Right renal pelvis (tissue), 4 donors: ENCODE data around the gene NIFK. TPM values are rescaled to one million over a fixed set of nuclear protein-coding genes. Genes with fewer than 3 reads are reported as not detected.
A peak's percentile ranks its signal among the peaks of the same experiment; 100 is the strongest.

Experiments
- DNase-seq, 4 donors: peaks; one replicate each; pipeline ENCODE4 v3.0.0-alpha.2; 2013; ENCODE audit warnings: low read depth in 4 of 4, low spot score in 3 of 4, missing footprints in 1 of 4
- polyA plus RNA-seq, 4 donors: library from polyadenylated mRNA; unstranded; fragments of 120-200 nt; gene quantifications; one replicate each; pipeline ENCODE4 v1.2.1, GENCODE V29; 2013; ENCODE audit not compliant: insufficient read length in 4 of 4

Gene NIFK
- 10 to 100 TPM; 60.4 to 72.1 (median 69.6) TPM for polyA plus RNA-seq

- peak; percentile 91 to 93 (median 92) for DNase-seq
These were observed at the start of gene NIFK for GRCh38 chr2:121736462-121737336. Gene NIFK, minus strand, starts transcription at chr2:121736875. Its CDS starts 25 bp downstream, at chr2:121736850.

- no peak for DNase-seq
These were observed 46.5 kb upstream of the NIFK start for GRCh38 chr2:121783180-121783579.

GRCh38 chr2:121778741-121779487 is 42.2 kb upstream of the NIFK start:
- DNase-seq: no peak

- DNase-seq: no peak
These were observed 41.0 kb upstream of the NIFK start for GRCh38 chr2:121777699-121778058.

- no peak for DNase-seq
These were observed 40.4 kb upstream of the NIFK start for GRCh38 chr2:121776885-121777698.

- no peak for DNase-seq
These were observed 39.7 kb upstream of the NIFK start for GRCh38 chr2:121776361-121776760.

- DNase-seq: no peak
These were observed 37.6 kb upstream of the NIFK start for GRCh38 chr2:121774235-121774634.

GRCh38 chr2:121771976-121772742 is 35.5 kb upstream of the NIFK start:
- peak in 2 of 4 donors; percentile 40 to 50 for DNase-seq

- no peak for DNase-seq
These were observed 31.6 kb upstream of the NIFK start for GRCh38 chr2:121768143-121768755.

- no peak for DNase-seq
These were observed 29.9 kb upstream of the NIFK start for GRCh38 chr2:121766624-121767023.

- DNase-seq: no peak
These were observed 28.1 kb upstream of the NIFK start for GRCh38 chr2:121764681-121765228.

GRCh38 chr2:121755237-121756111 is 18.8 kb upstream of the NIFK start, which contains the start of gene TSN:
Gene TSN, plus strand, starts transcription at chr2:121755651. Its CDS starts 129 bp downstream, at chr2:121755780.
- DNase-seq: peak; percentile 92 to 98 (median 96)

- DNase-seq: no peak
These were observed 18.2 kb upstream of the NIFK start for GRCh38 chr2:121754851-121755236.

GRCh38 chr2:121748202-121748601 is 11.5 kb upstream of the NIFK start:
- DNase-seq: no peak

GRCh38 chr2:121746071-121746578 is 9.4 kb upstream of the NIFK start:
- no peak for DNase-seq

GRCh38 chr2:121741450-121741849 is 4.8 kb upstream of the NIFK start:
- no peak for DNase-seq

- no peak for DNase-seq
These were observed 4.3 kb upstream of the NIFK start for GRCh38 chr2:121740973-121741372.

- DNase-seq: no peak
These were observed 574 bp downstream of the NIFK start for GRCh38 chr2:121736140-121736461.
